Activated T-cell treated with anti-CD3 and anti-CD28 coated beads, Interleukin-2, amount 50 U/mL, for 24 hours (primary cell): ENCODE data around the gene CHEK2.
"Not testable (repeated sequence)": the region's sequence is repeated elsewhere in the genome, so short reads cannot be mapped to it uniquely, and the experiment has no call there.

ENCODE experiments used
- DNase-seq: peaks from one replicate; pipeline ENCODE4 v3.0.0-alpha.2; 2020
- H3K27ac Mint-ChIP-seq: 2 replicates; pipeline ENCODE4 v1.8.0; 2020; ENCODE audit warnings: mild to moderate bottlenecking, mixed read lengths
- H3K27me3 Mint-ChIP-seq: 2 replicates; pipeline ENCODE4 v1.8.0; 2020; ENCODE audit warnings: mixed read lengths
- H3K36me3 Mint-ChIP-seq: 2 replicates; pipeline ENCODE4 v1.8.0; 2020; ENCODE audit warnings: low read depth, mixed read lengths
- H3K4me1 Mint-ChIP-seq: 2 replicates; pipeline ENCODE4 v1.8.0; 2020; ENCODE audit warnings: low read depth, mixed read lengths
- H3K4me3 Mint-ChIP-seq: 2 replicates; pipeline ENCODE4 v1.8.0; 2020; ENCODE audit warnings: mild to moderate bottlenecking, moderate library complexity, mixed read lengths
- H3K9me3 Mint-ChIP-seq: 2 replicates; pipeline ENCODE4 v1.8.0; 2020; ENCODE audit warnings: mixed read lengths

The CHEK2 gene

DNA sequence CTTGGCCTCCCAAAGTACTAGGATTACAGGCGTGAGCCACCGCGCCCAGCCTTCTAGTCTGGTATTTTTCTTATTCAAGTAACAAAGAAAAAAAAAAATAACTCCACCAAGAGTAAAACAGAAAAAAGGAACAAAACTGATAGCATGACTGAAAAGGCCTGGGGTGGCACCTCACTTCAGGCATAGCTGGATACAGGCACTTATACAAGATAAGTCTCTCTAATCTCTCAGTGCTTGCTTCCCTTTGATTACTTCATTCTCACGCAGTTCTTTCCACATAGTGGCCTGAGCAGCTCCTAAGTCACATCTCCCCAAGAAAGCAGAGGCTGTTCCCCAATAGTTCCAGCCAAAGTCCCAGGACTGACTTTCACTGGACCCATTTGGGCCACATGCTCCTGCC is 58.7 kb downstream of the CHEK2 start:
- H3K27ac Mint-ChIP-seq, H3K4me3 Mint-ChIP-seq: not testable (repeated sequence)
- H3K27me3 Mint-ChIP-seq = peaks cover 66% of the 10 kb centered on the region

DNA sequence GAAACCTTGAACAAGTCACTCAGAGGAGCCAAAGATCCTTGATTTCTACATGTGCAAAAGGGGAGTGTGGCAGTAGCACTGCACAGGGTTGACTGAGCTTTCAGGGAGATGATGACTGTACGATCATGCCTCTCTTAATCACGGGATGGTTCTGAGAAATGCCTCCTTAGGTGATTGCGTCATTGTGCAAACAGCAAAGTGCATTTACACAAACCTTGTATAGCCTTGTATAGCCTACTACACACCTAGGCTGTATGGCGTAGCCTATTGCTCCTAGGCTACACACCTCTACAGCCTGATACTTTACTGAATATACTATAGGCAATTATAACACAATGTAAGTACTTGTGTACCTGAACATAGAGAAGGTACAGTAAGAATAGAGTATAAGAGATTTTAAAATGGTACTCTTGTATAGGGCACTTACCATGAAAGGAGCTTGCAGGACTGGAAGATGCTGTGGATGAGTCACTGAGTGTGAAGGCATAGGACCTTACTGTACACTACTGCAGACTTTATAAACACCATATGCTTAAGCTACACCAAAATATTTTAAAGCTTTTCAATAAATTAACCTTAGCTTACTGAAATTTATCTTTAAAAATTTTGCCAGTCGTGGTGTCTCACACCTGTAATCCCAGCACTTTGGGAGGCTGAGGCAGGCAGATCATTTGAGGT is 60.7 kb downstream of the CHEK2 start:
- H3K4me1 Mint-ChIP-seq, DNase-seq, H3K4me3 Mint-ChIP-seq, H3K9me3 Mint-ChIP-seq, H3K36me3 Mint-ChIP-seq, H3K27ac Mint-ChIP-seq: not testable (repeated sequence)
- peaks cover 76% of the 10 kb centered on the region for H3K27me3 Mint-ChIP-seq

More for the DNA sequence above, 58.7 kb downstream of the CHEK2 start:
- not testable (repeated sequence) for H3K36me3 Mint-ChIP-seq, DNase-seq, H3K9me3 Mint-ChIP-seq, H3K4me1 Mint-ChIP-seq

- H3K4me1 Mint-ChIP-seq, H3K36me3 Mint-ChIP-seq, H3K9me3 Mint-ChIP-seq: not testable (repeated sequence)
- Mint-ChIP-seq H3K4me3 (peak within 1 kb of the TSS; percentile 77), H3K27ac (peak within 1 kb of the TSS; percentile 72), H3K27me3 (peaks cover 80% of the 10 kb centered on the region)
- DNase-seq = peak; percentile 48
Observed at GRCh38 chr22:28679611-28680287, 61.9 kb downstream of the CHEK2 start, which contains the start of gene TTC28. TSS of gene TTC28 (minus strand) at chr22:28679840. CDS start at chr22:28679723, 117 bp downstream.

- H3K36me3 Mint-ChIP-seq, H3K9me3 Mint-ChIP-seq, H3K27ac Mint-ChIP-seq: not testable (repeated sequence)
- Mint-ChIP-seq H3K27me3 (peaks cover 85% of the 10 kb centered on the region), H3K4me1 (peaks cover 15% of the 10 kb centered on the region), H3K4me3 (peak overlapping the region; percentile 68)
- DNase-seq = peak; percentile 43
Observed at GRCh38 chr22:28678778-28679610, 62.6 kb downstream of the CHEK2 start.

DNA sequence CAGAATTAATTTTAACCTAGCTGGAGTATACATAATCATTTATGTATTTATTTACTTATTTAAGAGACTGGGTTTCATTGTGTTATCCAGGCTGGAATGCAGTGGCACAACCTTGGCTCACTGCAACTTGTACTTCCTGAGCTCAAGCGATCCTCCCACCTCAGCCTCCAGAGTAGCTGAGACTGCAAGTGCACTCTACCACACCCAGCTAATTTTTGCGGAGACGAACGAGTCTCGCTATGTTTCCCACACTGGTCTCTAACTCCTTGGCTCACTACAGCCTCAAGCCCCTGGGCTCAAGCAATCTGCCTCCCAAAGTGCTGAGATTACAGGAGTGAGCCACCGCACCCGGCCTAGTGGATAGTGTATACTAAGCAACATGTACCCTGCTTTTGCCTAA is 63.5 kb downstream of the CHEK2 start:
- H3K9me3 Mint-ChIP-seq, H3K36me3 Mint-ChIP-seq, DNase-seq, H3K27ac Mint-ChIP-seq, H3K4me3 Mint-ChIP-seq: not testable (repeated sequence)
- Mint-ChIP-seq H3K4me1 (peaks cover 22% of the 10 kb centered on the region), H3K27me3 (peaks cover 84% of the 10 kb centered on the region)

GRCh38 chr22:28674121-28674563 is 67.5 kb downstream of the CHEK2 start:
- Mint-ChIP-seq H3K9me3 (peaks cover 4% of the 10 kb centered on the region), H3K36me3 (no peaks in the 10 kb centered on the region), H3K27ac (peak overlapping the region; percentile 97), H3K27me3 (peaks cover 71% of the 10 kb centered on the region), H3K4me1 (peaks cover 22% of the 10 kb centered on the region), H3K4me3 (peak overlapping the region; percentile 67)
- no peak for DNase-seq

DNA sequence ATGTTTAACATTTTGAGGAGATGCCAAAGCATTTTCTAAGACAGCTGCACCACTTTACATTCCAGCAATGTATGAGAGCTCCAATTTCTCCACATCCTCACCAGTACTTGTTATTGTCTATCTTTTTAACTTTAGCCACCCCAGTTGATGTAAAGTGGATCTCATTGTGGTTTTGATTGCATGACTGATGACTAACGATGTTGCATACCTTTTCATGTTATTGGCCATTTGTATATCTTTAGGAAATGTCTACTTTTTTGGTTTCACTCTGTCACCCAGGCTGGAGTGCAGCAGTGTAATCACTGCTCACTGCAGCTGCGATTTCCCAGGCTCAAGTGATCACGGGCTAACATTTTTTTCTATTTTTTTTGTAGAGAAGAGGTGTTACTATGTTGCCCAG is 70.9 kb downstream of the CHEK2 start:
- no peaks in the 10 kb centered on the region for H3K36me3 Mint-ChIP-seq
- peaks cover 17% of the 10 kb centered on the region for H3K4me1 Mint-ChIP-seq
- peak overlapping the region; percentile 8 for H3K27ac Mint-ChIP-seq
- no peak overlapping the region for H3K4me3 Mint-ChIP-seq
- H3K9me3 Mint-ChIP-seq = peaks cover 4% of the 10 kb centered on the region
- H3K27me3 Mint-ChIP-seq = peaks cover 46% of the 10 kb centered on the region
- DNase-seq = no peak

GRCh38 chr22:28670161-28670560 is 71.5 kb downstream of the CHEK2 start:
- Mint-ChIP-seq H3K4me1 (peaks cover 17% of the 10 kb centered on the region), H3K36me3 (no peaks in the 10 kb centered on the region), H3K27ac (no peak overlapping the region), H3K4me3 (no peak overlapping the region), H3K27me3 (peaks cover 40% of the 10 kb centered on the region), H3K9me3 (peaks cover 4% of the 10 kb centered on the region)
- DNase-seq = no peak

DNA sequence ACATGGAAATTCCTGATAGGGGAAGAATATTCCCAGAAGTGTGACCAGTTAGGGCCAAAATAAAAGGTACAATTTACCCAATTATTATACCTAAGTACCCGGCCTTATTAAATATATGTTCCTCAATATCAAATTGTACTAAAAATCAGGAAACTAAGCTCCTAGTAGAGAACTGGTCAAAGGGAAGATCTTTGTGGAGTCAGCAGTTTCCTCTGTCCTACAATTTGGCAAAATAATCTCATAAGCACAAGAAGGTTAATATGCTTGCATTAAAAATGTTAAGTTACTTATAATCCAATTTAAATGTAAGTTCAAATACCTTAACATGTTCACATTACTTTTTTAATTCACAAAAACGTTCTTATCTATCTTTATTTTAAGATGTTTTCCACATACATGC is 72.2 kb downstream of the CHEK2 start:
- DNase-seq = no peak
- Mint-ChIP-seq H3K9me3 (peaks cover 4% of the 10 kb centered on the region), H3K4me1 (peaks cover 15% of the 10 kb centered on the region), H3K4me3 (no peak overlapping the region), H3K27ac (no peak overlapping the region), H3K36me3 (no peaks in the 10 kb centered on the region), H3K27me3 (peaks cover 33% of the 10 kb centered on the region)

GRCh38 chr22:28663569-28663942 is 78.1 kb downstream of the CHEK2 start:
- H3K9me3 Mint-ChIP-seq, H3K27ac Mint-ChIP-seq, H3K4me3 Mint-ChIP-seq, H3K36me3 Mint-ChIP-seq, DNase-seq, H3K4me1 Mint-ChIP-seq: not testable (repeated sequence)
- peaks cover 26% of the 10 kb centered on the region for H3K27me3 Mint-ChIP-seq

DNA sequence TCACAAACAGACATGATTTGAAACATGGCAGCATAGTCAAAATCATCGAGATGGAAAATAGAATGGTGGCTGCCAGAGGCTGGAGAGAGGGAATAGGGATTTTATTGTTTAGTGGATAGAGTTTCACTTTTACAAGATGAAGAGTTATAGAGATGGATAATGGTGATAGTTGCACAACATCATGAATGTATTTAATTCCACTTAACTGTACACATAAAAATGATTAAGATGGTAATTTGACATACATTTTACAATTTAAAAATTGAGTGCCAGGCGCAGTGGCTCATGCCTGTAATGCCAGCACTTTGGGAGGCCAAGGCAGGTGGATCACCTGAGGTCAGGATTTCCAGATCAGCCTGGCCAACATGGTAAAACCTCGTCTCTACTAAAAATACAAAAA is 83.2 kb downstream of the CHEK2 start:
- no peak for DNase-seq
- Mint-ChIP-seq H3K4me3 (no peak overlapping the region), H3K27ac (no peak overlapping the region), H3K4me1 (no peaks in the 10 kb centered on the region), H3K36me3 (no peaks in the 10 kb centered on the region), H3K27me3 (peaks cover 64% of the 10 kb centered on the region), H3K9me3 (no peaks in the 10 kb centered on the region)

DNA sequence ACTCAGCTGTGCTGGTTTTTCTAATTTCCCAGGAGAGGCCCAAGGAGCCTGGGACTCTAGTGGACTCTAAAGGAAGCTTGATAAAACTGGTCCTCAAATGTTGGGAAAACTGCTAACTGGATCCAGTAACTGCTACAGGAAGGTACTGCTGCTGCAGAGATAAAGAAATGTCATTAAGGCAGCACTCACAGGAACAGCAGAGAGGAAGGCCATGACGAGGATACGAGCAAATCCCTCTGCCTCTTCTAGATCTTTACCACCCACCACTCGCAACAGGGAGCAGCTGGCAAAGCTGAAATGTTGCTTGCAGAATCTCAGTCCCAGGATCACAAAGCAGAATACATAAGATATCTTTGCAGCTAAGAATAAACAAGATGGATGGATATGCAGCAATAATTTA is 85.4 kb downstream of the CHEK2 start:
- no peaks in the 10 kb centered on the region for H3K36me3 Mint-ChIP-seq
- H3K27ac Mint-ChIP-seq = no peak overlapping the region
- no peak overlapping the region for H3K4me3 Mint-ChIP-seq
- H3K4me1 Mint-ChIP-seq = no peaks in the 10 kb centered on the region
- DNase-seq = no peak
- H3K27me3 Mint-ChIP-seq = peaks cover 70% of the 10 kb centered on the region
- H3K9me3 Mint-ChIP-seq = no peaks in the 10 kb centered on the region

DNA sequence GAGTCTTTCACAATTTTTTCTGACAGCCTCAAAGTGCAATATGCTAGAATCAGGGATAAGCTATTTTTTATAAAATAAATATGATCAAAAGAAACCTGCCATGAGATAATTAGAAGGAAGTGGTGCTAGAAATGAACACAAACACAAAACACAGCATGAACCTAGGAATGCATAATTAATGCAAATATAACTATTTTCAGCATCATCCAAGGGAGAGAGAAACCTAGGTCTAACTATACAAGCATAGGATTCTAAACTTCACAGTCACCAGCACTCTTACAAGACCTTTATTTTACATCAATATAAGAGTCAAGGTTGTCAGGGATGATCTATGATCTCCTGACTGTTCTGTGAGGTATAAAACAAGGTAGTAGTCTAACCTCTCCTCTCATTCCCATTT is 91.2 kb downstream of the CHEK2 start:
- Mint-ChIP-seq H3K4me1 (no peaks in the 10 kb centered on the region), H3K27ac (no peak overlapping the region), H3K36me3 (no peaks in the 10 kb centered on the region), H3K4me3 (no peak overlapping the region), H3K27me3 (peaks cover 70% of the 10 kb centered on the region), H3K9me3 (no peaks in the 10 kb centered on the region)
- DNase-seq = no peak

DNA sequence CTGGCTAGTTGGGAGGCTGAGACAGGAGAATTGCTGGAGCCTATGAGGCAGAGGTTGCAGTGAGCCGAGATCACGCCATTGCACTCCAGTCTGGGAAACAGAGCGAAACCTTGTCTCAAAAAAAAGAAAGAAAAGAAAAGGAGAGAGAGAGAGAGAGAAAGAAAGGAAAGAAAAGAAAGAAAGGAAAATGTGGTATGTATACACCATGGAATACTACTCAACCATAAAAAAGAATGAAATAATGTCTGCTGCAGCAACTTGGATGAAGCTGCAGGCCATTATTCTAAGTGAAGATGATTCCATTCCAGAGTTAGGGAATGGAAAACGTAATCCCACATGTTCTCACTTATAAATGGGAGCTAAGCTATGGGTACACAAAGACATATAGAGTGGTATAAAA is 92.8 kb downstream of the CHEK2 start:
- Mint-ChIP-seq H3K27ac (no peak overlapping the region), H3K27me3 (peaks cover 65% of the 10 kb centered on the region), H3K9me3 (no peaks in the 10 kb centered on the region), H3K4me3 (no peak overlapping the region), H3K4me1 (no peaks in the 10 kb centered on the region), H3K36me3 (no peaks in the 10 kb centered on the region)
- no peak for DNase-seq

GRCh38 chr22:28647216-28647615 is 94.4 kb downstream of the CHEK2 start:
- Mint-ChIP-seq H3K27ac (no peak overlapping the region), H3K9me3 (no peaks in the 10 kb centered on the region), H3K4me1 (no peaks in the 10 kb centered on the region), H3K27me3 (peaks cover 59% of the 10 kb centered on the region), H3K36me3 (no peaks in the 10 kb centered on the region), H3K4me3 (no peak overlapping the region)
- no peak for DNase-seq
